HL-60 (cell line): ENCODE results near the gene SH3YL1.

Source experiments
- CTCF ChIP-seq: IDR thresholded peaks from one replicate; pipeline ENCODE4 v1.5.1; 2011; ENCODE audit warnings: low read length, control low read depth, inconsistent platforms; ENCODE audit not compliant: insufficient read depth
- GABPA ChIP-seq: IDR thresholded peaks from 2 replicates; pipeline ENCODE4 v1.6.1; 2012; ENCODE audit warnings: low read depth
- POLR2AphosphoS5 ChIP-seq: IDR thresholded peaks from 2 replicates; pipeline ENCODE4 v1.6.1; 2012; ENCODE audit warnings: low read depth
- REST ChIP-seq: IDR thresholded peaks from 2 replicates; pipeline ENCODE4 v1.6.1; 2012; ENCODE audit warnings: low read depth; ENCODE audit not compliant: insufficient replicate concordance

DNA sequence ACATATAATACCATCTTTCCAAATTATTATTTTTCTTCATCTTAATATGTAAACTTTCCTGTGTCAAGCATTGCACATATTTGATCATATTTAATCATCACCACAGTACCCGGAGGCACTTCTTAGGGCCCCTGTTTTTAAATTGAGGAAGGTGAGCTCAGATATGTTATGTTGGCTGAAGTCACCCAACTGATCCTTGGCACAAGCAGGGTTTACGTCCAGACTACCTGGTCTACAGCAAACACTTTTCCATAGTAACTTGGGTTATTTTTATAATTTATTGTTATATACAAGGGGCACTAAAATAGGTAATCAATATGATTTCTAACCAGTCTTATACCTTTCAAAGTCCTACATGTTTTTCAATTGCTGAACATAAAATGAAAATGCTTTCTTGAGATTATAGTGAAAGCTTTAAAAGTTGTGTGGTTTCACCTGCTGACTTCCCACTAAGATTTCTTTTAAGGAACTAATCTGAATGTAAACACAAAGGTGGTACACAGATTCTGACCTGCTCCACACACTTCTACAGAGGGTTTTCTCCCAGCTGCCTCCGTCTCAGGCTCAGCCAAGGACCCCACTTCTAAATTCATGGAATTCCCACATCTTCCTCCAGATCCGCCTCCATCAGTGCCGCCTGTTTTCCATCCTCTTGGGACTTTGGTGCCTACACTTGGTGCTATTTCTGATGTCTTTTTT, 52.2 kb downstream of the SH3YL1 start:
- TF ChIP-seq CTCF (no peak), POLR2AphosphoS5 (no peak), REST (no peak), GABPA (no peak)
